ENCODE data around the gene RALGPS1.
A peak's percentile ranks its signal among the peaks of the same experiment; 100 is the strongest.

The RALGPS1 gene

GRCh38 chr9:126875756-126876510 lies 38.6 kb upstream of the RALGPS1 start:
- H3K27me3 Mint-ChIP-seq (ENCODE audit: low read depth, poor library complexity): no peaks in the 10 kb centered on the region
- peaks cover 3% of the 10 kb centered on the region for H3K9me3 Mint-ChIP-seq
- no peak for DNase-seq
- H3K27ac Mint-ChIP-seq: peak overlapping the region; percentile 76
- no peak overlapping the region for H3K4me3 Mint-ChIP-seq
- H3K4me1 Mint-ChIP-seq: peaks cover 5% of the 10 kb centered on the region
- TF ChIP-seq CTCF (IDR thresholded peaks at IDR 0.05): no peak
- H3K36me3 Mint-ChIP-seq (ENCODE audit: low read depth): peaks cover 51% of the 10 kb centered on the region

GRCh38 chr9:126876531-126876930 lies 38.1 kb upstream of the RALGPS1 start:
- no peak for TF ChIP-seq CTCF (IDR thresholded peaks at IDR 0.05)
- no peaks in the 10 kb centered on the region for H3K27me3 Mint-ChIP-seq (ENCODE audit: low read depth, poor library complexity)
- peak overlapping the region; percentile 89 for H3K27ac Mint-ChIP-seq
- H3K36me3 Mint-ChIP-seq (ENCODE audit: low read depth): peaks cover 51% of the 10 kb centered on the region
- DNase-seq: no peak
- H3K4me3 Mint-ChIP-seq: no peak overlapping the region
- H3K9me3 Mint-ChIP-seq: peaks cover 3% of the 10 kb centered on the region
- H3K4me1 Mint-ChIP-seq: peaks cover 5% of the 10 kb centered on the region

- no peaks in the 10 kb centered on the region for H3K27me3 Mint-ChIP-seq (ENCODE audit: low read depth, poor library complexity)
These were observed 37.2 kb upstream of the RALGPS1 start for GRCh38 chr9:126877418-126877817.

GRCh38 chr9:126879288-126879687 lies 35.3 kb upstream of the RALGPS1 start:
- Mint-ChIP-seq H3K27ac (no peak overlapping the region), H3K36me3 (ENCODE audit: low read depth) (peaks cover 45% of the 10 kb centered on the region), H3K4me1 (peaks cover 10% of the 10 kb centered on the region), H3K4me3 (no peak overlapping the region), H3K9me3 (peaks cover 3% of the 10 kb centered on the region), H3K27me3 (ENCODE audit: low read depth, poor library complexity) (no peaks in the 10 kb centered on the region)
- no peak for DNase-seq
- no peak for TF ChIP-seq CTCF (IDR thresholded peaks at IDR 0.05)

More at GRCh38 chr9:126877418-126877817, 37.2 kb upstream of the RALGPS1 start:
- H3K36me3 Mint-ChIP-seq (ENCODE audit: low read depth): peaks cover 52% of the 10 kb centered on the region
- no peak for DNase-seq
- H3K27ac Mint-ChIP-seq: peak overlapping the region; percentile 33
- H3K4me1 Mint-ChIP-seq: peaks cover 2% of the 10 kb centered on the region
- no peak for TF ChIP-seq CTCF (IDR thresholded peaks at IDR 0.05)
- peaks cover 3% of the 10 kb centered on the region for H3K9me3 Mint-ChIP-seq
- no peak overlapping the region for H3K4me3 Mint-ChIP-seq

GRCh38 chr9:126880226-126880946 lies 34.2 kb upstream of the RALGPS1 start:
- H3K27ac Mint-ChIP-seq: no peak overlapping the region

More at GRCh38 chr9:126880226-126880946, 34.2 kb upstream of the RALGPS1 start:
- Mint-ChIP-seq H3K27me3 (ENCODE audit: low read depth, poor library complexity) (no peaks in the 10 kb centered on the region), H3K9me3 (peaks cover 3% of the 10 kb centered on the region), H3K4me3 (no peak overlapping the region), H3K36me3 (ENCODE audit: low read depth) (peaks cover 37% of the 10 kb centered on the region), H3K4me1 (peaks cover 19% of the 10 kb centered on the region)
- no peak for DNase-seq
- no peak for TF ChIP-seq CTCF (IDR thresholded peaks at IDR 0.05)

All from nephron progenitor cell (in vitro differentiated cells).